CD4-positive, alpha-beta T cell treated with Interleukin-10 for 1 hour (primary cell): ENCODE measurements around the gene NCKAP5.

Experiments used
- DNase-seq: peaks from one replicate; pipeline ENCODE4 v3.0.0-alpha.2; 2020

NCKAP5 gene

DNA sequence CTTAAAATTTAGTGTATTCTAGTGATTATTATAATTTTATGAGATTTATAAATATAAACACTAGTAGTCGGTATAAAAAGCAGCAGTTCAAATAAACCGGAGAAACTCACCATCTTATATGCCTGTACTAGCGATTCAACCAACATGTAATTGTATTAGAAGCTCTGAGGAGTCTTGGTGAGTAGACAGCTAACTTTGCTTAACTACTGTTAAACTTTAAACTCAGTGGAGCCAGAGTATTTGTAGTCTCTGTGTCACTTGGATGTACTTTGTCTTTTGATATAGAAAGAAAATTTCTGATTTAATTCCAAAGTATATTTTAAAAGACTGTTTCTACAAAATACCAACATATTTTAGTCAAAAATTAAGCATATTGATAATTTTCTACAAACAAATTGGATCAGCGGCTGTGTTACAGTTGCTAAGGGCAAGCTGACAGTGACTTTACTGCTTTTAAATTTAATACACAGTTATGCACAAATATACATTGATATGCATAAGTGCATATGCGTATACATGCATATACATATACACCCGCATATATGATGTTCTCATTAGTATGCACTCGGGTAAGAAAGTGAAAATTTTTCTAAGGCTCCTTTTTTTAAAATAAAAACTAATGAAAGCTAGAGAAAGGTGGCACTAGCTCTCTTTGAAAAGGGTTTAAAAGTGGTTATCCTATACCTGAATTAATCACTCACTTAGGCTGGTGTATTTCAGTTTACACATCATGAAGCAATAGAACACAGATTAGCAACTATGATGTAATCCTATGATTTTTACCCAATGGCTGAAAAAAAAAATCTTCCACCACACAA lies 374.5 kb downstream of the NCKAP5 start:
- DNase-seq = no peak

GRCh38 chr2:133192028-133192427 lies 376.2 kb downstream of the NCKAP5 start:
- DNase-seq = no peak

DNA sequence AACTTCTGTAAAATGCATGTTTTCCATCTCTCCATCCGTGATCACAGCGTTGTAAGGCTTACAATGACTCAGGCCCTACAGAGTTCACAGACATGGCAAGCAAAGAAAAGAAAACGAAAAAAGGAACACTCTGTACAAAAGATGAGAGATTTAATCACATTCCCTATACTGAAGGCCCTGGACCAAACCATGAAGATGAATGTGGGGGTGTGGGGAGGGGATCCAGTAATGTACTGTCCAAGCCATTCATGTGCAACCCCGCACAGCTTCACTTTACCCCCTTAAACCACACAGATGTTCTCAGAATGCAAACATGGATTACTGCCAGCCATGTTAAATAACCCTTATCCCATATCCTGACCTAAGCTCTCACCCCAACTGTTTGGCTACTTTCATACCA lies 391.1 kb downstream of the NCKAP5 start:
- no peak for DNase-seq

DNA sequence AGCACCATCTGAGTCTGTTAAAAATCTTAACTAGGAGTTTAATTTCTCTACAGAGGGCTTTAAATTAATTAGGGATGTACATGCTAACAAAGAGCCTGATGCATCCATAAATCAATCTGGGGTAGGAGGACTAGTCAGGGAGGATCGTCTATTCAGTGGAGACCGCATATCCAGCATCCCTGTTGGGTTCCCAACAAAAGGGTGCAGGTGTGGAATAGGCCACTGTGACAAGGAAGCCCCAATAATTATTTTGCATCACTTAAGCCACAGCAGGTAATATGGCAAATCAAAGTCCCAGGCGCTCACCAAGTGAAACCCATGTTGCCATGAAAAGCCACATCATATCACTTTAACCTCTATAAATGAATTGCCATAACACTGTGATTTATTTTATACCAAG lies 392.3 kb downstream of the NCKAP5 start:
- DNase-seq = no peak

GRCh38 chr2:133173224-133173623 lies 395.0 kb downstream of the NCKAP5 start:
- DNase-seq = no peak

DNA sequence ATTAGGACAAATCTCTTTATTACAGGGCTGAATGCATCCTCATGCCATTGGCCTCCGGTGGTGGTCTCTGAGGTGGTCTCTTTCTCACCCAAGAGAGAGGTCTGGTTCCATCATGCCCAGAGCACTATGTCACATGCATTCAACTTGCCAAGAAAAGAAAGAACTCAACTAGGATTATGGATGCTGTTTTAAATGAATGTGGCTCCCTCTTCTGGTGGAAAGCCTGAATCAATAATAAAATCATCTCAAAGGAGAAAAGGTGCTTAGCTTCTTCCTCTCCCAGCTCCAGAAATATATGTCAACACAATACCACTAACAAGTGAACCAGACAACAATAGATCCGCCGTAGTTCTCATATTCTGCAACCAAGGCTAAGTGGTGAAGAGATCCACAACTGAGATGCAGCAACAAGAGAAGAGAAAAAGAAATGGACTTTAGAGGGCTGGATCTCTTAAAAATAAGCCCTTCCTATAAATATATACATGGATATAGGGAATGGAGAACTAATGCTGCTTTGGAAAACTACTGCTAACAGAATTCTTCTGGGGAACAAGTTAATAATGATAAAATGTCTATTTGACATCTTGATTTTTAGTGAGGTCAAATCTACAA lies 396.8 kb downstream of the NCKAP5 start:
- DNase-seq = no peak

GRCh38 chr2:133169274-133169912 lies 398.9 kb downstream of the NCKAP5 start:
- DNase-seq = no peak

DNA sequence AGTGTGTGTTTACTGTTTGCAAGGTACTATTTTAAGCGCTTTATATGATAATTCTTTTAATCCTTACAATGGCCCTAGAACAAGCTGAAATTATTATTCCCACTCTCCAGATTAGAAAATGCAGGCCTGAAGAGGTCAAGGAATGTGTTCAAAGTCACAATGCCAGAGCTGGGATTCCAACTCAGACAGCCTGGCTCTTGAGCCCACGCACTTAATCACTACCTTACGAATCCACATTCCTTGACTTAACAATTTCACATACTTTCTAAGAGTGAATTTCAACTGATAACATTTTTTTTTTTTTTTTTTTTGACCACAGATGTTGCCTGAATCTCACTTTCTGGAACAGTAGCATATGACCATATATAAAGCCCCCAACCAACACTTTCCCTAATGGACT lies 400.3 kb downstream of the NCKAP5 start:
- no peak for DNase-seq

- DNase-seq = no peak
These were observed 401.0 kb downstream of the NCKAP5 start for GRCh38 chr2:133167223-133167622.

DNA sequence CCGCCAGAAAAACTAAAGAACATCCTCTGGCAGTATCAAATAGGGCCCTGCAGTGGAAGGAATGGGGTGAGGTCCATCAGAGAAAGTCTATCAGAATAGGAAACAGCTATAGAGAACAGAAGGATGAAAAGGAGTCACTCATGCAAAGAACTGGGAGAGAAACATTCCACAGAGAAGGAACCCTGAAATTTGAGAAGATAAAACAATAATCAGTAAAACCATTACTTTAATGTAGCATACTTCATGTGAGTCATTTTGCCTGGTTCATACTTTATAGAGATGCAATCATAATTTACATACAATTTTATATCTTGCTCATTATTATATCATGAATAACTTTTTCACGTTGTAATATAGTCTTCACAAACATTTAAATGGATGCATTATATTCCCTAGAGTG lies 402.2 kb downstream of the NCKAP5 start:
- DNase-seq = no peak

DNA sequence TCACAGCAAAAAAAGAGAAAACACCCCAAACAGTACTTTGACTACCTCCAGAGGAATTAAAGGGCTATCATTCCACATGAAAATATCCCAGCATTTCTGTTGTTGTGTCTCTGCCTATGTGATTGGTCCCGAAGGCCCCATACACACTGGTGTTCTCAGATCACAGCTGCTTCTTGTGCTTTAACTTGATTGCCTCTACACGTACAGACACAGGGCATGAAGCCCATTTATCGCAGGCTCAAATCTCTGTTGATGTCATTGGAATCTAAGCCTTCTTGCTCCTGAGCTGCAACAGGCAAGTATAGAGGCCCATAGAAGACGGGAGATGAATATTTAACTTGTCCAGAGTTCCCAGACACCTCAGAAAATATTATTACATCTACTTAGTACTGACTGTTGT lies 405.2 kb downstream of the NCKAP5 start:
- DNase-seq = no peak

GRCh38 chr2:133158442-133158841 lies 409.8 kb downstream of the NCKAP5 start:
- DNase-seq = no peak

DNA sequence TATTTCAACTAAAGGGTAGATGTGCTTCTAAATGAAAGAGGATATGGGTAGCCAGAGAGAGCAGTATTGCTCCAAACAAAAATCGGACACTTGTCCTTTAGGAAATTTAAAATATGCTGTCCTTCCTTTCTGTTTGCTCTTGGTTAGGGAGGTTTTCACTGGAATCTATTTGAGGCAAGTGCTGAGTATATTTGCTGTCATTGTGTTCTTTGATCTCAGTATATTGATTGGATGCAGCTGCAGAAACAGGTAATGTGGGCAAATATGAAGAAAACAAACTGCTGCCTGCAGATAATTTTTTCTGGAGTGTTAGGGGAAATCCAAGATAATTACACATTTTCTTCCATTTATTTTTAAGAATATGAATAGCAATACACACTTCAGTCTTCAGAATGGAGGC lies 410.2 kb downstream of the NCKAP5 start:
- DNase-seq = no peak

GRCh38 chr2:133157141-133157540 lies 411.1 kb downstream of the NCKAP5 start:
- no peak for DNase-seq

DNA sequence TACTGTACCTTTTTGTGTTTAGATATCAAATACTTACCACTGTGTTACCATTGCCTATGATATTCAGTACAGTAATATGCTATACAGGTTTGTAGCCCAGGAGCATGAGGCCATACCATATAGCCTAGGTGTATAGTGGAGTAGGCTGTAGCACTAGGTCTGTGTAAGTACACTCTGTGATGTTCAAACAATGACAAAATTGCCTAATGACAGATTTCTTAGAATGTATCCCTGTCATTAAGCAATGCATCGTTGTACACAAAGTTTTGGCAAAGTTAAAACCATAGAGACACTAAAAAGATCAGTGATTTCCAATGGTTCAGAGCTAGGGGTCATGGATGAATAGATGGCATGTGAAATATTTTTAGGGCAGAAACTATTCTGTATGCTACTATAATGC lies 415.5 kb downstream of the NCKAP5 start:
- no peak for DNase-seq

DNA sequence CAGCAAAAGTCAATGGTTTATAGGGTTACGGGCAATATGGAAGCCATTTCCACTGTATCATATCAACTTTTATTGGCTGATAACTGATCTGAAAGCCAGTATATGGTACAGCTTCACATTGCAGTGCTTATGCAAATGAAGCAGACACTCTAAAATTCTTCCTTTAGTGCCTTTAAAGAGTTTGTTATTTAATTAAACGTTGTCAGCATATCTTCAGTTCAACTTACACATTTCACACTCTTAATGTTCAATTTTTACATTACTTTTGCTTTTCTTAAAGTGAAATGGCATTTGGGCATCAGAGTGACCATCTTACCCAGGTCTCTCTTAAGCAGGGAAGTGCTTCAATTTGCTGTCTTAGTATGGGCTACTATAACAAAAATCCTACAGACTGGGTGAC lies 420.1 kb downstream of the NCKAP5 start:
- no peak for DNase-seq

GRCh38 chr2:133146893-133147292 lies 421.4 kb downstream of the NCKAP5 start:
- no peak for DNase-seq

DNA sequence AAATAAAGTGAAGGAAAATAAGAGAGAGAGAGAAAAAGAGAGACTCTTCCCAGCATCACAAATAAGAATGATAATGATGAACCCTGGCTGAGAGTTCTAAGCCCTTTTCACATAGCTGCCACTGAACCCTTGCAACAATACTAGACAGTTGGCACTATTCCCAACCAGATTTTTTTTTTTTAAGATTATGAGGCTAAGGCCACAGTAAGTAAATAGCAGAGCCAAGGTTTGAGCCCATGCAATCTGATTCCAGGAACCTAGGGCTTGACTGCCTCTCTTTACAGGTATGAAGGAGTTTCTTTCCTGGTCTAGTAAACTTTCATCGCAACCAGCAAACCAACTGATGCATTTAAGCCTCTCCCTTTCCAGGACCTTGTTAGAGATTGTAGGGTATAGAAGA lies 424.6 kb downstream of the NCKAP5 start:
- DNase-seq = no peak

- DNase-seq = no peak
These were observed 426.2 kb downstream of the NCKAP5 start for GRCh38 chr2:133142087-133142486.

GRCh38 chr2:133140620-133141019 lies 427.6 kb downstream of the NCKAP5 start:
- no peak for DNase-seq

GRCh38 chr2:133139847-133140533 lies 428.3 kb downstream of the NCKAP5 start:
- DNase-seq = no peak

DNA sequence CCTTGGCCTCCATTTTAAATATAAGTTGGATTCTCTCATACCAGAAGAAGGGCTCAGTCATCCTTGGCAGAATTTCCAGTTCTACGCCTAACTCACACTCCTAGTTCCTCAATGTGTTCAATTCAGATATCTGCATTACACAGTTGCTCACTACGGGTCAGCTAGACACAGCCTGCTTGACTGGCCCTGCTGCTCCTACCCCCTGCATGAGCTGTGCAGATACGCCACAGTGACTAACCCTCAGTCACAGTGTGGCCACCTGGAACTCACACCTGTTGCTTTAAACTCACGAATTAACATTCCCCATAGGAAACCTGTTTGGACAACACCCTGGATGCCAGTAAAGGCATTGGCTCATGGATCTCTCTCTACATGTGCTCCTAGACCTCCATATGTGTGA lies 429.6 kb downstream of the NCKAP5 start:
- DNase-seq = no peak

- DNase-seq = no peak
These were observed 433.1 kb downstream of the NCKAP5 start for GRCh38 chr2:133135035-133135654.
